ENCODE results near the gene CORO2B.

CORO2B gene

DNA sequence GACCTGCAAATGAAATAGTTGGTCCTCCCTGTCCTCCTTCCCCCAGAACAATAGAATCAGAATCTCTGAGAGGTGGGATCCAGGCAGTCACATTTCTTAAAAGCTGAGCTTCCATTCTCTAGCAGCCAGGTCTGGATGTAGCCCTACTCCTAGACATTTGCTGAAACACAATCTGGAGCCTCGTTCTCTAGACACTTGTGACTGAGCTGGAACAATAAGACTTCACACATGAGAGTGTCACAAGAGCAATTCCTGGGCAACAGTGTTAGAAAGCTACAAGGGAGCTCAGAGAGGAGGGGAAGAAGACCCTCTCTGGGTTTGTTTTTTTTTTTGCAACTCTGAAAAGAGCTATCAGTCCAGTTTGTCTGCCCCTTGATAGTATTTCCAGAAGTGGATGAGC lies 14.5 kb downstream of the CORO2B start:
- no peak overlapping the region for H3K4me3 ChIP-seq (ENCODE audit: control insufficient read depth, low read depth, low read length)
- no peak for DNase-seq (ENCODE audit: low read depth)
- TF ChIP-seq, protein P1, sequence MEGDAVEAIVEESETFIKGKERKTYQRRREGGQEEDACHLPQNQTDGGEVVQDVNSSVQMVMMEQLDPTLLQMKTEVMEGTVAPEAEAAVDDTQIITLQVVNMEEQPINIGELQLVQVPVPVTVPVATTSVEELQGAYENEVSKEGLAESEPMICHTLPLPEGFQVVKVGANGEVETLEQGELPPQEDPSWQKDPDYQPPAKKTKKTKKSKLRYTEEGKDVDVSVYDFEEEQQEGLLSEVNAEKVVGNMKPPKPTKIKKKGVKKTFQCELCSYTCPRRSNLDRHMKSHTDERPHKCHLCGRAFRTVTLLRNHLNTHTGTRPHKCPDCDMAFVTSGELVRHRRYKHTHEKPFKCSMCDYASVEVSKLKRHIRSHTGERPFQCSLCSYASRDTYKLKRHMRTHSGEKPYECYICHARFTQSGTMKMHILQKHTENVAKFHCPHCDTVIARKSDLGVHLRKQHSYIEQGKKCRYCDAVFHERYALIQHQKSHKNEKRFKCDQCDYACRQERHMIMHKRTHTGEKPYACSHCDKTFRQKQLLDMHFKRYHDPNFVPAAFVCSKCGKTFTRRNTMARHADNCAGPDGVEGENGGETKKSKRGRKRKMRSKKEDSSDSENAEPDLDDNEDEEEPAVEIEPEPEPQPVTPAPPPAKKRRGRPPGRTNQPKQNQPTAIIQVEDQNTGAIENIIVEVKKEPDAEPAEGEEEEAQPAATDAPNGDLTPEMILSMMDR (IDR thresholded peaks at IDR 0.05; ENCODE audit: control insufficient read depth, insufficient read depth, low read depth, low read length, missing control alignments), result no peak

DNA sequence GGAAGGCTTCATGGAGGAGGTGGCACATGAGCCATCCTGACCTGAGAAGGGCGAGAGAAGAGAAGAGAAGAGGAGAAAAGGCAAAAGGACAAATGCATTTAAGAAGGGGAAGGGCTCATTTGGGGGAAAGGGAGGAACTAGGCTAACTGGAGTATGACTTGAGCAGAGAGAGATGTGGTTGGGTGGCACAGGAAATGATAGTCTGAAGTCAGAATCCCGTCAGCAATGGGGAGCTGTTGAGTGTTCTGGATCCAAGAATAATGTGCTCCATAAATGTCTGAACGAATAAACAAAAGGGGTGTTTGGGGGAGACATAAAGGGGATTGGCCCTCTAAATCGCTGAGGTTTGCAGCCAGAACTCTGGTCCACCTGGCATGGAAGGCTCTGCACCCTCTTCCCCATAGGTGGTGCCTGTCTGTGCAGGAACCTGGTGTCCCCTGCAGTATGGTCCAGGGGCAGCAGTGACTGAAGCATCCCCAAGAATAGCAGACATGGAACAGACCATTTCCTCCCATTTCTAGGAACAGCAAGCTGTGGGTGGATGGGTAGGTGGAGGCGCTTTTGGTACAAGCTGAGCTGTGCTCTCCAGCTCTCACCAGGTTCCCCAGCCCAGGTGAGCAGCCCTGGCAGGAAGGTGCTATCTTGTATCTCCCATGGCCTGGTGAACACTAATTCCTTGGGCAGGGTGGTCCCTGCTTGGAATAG lies 15.2 kb downstream of the CORO2B start:
- no peak for DNase-seq (ENCODE audit: low read depth)
- TF ChIP-seq, protein P1 (IDR thresholded peaks at IDR 0.05; ENCODE audit: control insufficient read depth, insufficient read depth, low read depth, low read length, missing control alignments), result no peak
- H3K4me3 ChIP-seq (ENCODE audit: control insufficient read depth, low read depth, low read length), result no peak overlapping the region

DNA sequence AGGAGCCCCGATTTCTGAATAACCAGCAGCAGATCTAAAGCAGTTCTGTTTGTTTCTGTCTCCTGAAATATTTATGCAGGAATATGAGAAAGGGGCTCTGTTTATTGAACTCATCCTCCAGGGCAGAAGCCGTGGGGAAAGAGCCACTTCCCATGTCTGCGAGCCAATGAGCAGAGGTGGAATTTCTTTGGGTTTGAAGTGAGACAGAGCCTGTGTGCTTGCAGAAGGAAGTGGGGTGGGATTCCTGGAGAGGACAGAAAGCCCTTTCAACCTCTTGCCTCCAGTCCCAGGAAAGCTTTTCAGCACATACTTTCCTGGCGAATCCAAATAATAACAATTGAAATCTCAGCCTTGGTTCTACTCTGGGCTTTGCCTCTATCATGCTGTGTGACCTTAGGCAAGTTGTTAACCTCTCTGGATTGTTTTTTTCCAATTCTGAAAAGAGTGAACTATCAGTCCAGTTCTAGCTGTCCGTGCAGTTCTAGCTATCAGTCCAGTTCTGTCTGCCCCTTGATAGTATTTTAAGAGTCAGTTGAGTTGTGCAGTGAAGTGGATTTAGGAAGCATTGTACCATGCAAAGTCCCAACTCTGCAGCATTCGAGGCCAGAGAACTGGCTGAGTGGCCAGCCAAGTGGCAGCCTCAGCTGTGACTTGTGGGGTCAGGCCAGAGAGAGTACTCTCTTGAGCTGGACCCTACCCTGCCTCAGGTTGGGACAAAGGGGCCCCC lies 15.9 kb downstream of the CORO2B start:
- TF ChIP-seq, protein P1 (IDR thresholded peaks at IDR 0.05; ENCODE audit: control insufficient read depth, insufficient read depth, low read depth, low read length, missing control alignments), result no peak
- H3K4me3 ChIP-seq (ENCODE audit: control insufficient read depth, low read depth, low read length), result no peak overlapping the region
- no peak for DNase-seq (ENCODE audit: low read depth)

DNA sequence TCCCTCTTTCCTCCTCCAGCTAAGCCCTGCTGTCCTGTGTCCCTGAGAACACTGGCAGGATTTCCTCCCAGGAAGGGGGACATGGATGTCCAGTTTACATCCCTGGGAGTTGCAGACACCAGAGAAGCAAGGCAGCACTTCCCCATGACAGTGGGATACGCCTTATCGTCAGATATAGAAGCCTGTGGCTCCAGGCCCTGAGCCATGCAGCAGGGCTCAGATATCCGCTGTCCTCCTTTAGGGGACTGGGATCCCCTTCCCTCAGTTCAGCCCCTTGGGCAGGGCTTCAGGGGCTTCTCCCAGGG lies 16.4 kb downstream of the CORO2B start:
- no peak overlapping the region for H3K4me3 ChIP-seq (ENCODE audit: control insufficient read depth, low read depth, low read length)
- TF ChIP-seq, protein P1 (IDR thresholded peaks at IDR 0.05; ENCODE audit: control insufficient read depth, insufficient read depth, low read depth, low read length, missing control alignments), result no peak
- no peak for DNase-seq (ENCODE audit: low read depth)

DNA sequence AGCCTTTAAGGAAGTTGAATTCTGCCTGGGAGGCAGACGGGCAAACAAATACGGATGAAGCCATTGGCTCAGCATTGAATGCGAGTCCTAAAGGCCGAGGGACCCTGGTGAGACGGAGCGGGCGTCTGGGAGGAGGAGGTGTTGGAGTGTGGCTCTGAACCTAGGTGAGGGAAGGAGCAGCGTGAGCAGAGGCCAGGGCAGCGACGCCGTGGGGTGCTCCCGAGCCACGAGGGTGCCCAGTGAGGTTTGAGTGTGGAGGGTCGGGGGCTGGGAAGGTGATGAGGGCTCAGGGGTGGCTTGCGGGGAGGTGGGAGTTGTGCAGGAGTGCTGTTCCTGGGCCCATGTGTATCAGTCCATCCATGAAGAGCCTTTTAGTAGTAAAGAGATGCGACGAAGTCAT lies 17.0 kb downstream of the CORO2B start:
- H3K4me3 ChIP-seq (ENCODE audit: control insufficient read depth, low read depth, low read length), result no peak overlapping the region
- no peak for DNase-seq (ENCODE audit: low read depth)
- TF ChIP-seq, protein P1 (IDR thresholded peaks at IDR 0.05; ENCODE audit: control insufficient read depth, insufficient read depth, low read depth, low read length, missing control alignments), result no peak

DNA sequence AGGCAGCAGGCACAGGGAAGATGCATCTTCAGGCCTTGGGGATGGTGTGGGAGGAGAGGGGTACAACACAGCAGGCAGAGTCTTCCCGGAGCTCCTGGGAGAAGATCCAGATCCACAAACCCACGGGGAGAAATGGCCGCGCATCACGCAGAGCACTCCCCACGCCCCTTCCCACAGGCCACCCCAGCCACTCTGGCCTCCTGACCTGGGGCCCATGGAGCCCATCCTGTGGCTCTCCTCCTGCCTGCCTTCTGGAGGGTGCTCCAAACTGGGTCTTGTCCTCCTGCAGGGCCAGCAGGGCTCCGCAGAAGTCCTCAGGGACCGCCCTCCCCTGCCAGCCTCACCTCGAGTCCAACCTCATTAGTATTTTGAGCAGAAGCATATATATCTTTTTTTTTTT lies 17.9 kb downstream of the CORO2B start:
- no peak for DNase-seq (ENCODE audit: low read depth)
- TF ChIP-seq, protein P1 (IDR thresholded peaks at IDR 0.05; ENCODE audit: control insufficient read depth, insufficient read depth, low read depth, low read length, missing control alignments), result no peak
- no peak overlapping the region for H3K4me3 ChIP-seq (ENCODE audit: control insufficient read depth, low read depth, low read length)

Measured in AG09309 (cell line).